ENCODE data around the gene MBL2.

MBL2 gene

DNA sequence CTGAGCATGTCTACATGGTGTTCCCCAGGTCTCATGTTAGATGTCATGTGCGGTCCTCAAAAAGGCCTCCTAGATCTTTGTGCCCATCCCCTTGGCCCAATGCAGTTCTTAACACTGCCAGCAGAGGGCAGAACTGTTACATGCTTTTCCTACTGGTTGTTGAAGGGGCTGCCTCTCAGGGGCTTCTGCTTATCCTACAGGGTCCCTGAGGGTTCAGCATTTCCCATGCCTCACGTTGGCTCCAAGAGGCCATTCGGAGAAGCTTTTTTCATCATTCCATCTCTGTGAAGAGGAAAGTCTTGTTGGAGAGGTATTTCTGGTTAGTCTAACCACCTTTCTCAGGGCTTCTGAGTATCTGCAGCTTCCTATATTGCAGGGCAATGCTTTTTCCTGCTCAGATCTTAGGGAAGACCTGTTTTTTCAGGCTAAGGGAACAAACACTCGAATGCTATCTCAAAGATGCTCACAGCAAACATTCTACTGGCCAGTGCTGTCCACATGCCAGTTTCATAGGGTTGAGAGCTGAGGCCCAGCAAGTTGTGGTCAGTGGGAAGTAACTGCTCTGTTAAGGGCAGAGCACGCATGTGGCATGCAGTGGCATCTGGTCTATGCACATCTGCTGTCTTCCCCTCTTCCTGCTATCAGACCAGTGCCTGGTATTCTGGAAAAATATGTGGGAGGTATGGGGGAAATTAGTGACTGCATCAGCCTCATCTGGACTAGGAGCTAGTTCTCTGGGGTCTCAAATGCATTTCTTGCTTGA lies 31.5 kb downstream of the MBL2 start:
- Histone ChIP-seq H3K4me3 (replicated peaks; ENCODE audit: insufficient read depth, low read length) (no peak overlapping the region), H3K27ac (replicated peaks) (no peak overlapping the region), H3K27me3 (ENCODE audit: insufficient read depth, poor library complexity, severe bottlenecking) (no peaks in the 10 kb centered on the region)
- TF ChIP-seq, protein P1, sequence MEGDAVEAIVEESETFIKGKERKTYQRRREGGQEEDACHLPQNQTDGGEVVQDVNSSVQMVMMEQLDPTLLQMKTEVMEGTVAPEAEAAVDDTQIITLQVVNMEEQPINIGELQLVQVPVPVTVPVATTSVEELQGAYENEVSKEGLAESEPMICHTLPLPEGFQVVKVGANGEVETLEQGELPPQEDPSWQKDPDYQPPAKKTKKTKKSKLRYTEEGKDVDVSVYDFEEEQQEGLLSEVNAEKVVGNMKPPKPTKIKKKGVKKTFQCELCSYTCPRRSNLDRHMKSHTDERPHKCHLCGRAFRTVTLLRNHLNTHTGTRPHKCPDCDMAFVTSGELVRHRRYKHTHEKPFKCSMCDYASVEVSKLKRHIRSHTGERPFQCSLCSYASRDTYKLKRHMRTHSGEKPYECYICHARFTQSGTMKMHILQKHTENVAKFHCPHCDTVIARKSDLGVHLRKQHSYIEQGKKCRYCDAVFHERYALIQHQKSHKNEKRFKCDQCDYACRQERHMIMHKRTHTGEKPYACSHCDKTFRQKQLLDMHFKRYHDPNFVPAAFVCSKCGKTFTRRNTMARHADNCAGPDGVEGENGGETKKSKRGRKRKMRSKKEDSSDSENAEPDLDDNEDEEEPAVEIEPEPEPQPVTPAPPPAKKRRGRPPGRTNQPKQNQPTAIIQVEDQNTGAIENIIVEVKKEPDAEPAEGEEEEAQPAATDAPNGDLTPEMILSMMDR (IDR thresholded peaks at IDR 0.05; ENCODE audit: insufficient read depth, low read length), result peak; percentile 96
- TF ChIP-seq GABPA (IDR thresholded peaks at IDR 0.05; ENCODE audit: low read depth), result no peak
- DNase-seq (ENCODE audit: low read depth in 1 of 2, low spot score in 1 of 2), result peak in 1 of 2 experiments; percentile 42

DNA sequence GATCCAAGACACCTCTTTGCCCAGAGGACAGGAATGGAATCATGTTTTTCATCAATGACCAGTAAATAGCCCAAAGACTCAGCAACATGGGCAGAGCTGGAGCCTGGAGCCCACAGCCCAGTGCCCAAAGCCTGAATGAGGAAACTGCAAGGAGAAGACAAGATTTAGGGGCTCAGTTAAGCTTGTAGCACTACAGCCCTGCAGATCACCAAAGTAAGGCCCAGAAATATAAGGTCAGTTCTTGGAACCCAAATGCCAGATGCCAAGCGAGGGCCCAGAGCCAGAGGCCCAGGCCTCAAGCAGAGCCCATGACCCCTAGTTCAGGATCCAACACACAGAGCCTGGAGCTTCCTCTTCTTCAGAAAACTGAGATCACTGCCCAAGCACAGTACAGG lies 32.4 kb downstream of the MBL2 start:
- TF ChIP-seq GABPA (IDR thresholded peaks at IDR 0.05; ENCODE audit: low read depth) (no peak), POLR2AphosphoS5 (IDR thresholded peaks at IDR 0.05; ENCODE audit: low read depth) (no peak), SPI1 (IDR thresholded peaks at IDR 0.05; ENCODE audit: borderline replicate concordance, low read depth) (no peak)
- TF ChIP-seq, protein P1 (IDR thresholded peaks at IDR 0.05; ENCODE audit: insufficient read depth, low read length), result no peak
- TF ChIP-seq, protein P2, sequence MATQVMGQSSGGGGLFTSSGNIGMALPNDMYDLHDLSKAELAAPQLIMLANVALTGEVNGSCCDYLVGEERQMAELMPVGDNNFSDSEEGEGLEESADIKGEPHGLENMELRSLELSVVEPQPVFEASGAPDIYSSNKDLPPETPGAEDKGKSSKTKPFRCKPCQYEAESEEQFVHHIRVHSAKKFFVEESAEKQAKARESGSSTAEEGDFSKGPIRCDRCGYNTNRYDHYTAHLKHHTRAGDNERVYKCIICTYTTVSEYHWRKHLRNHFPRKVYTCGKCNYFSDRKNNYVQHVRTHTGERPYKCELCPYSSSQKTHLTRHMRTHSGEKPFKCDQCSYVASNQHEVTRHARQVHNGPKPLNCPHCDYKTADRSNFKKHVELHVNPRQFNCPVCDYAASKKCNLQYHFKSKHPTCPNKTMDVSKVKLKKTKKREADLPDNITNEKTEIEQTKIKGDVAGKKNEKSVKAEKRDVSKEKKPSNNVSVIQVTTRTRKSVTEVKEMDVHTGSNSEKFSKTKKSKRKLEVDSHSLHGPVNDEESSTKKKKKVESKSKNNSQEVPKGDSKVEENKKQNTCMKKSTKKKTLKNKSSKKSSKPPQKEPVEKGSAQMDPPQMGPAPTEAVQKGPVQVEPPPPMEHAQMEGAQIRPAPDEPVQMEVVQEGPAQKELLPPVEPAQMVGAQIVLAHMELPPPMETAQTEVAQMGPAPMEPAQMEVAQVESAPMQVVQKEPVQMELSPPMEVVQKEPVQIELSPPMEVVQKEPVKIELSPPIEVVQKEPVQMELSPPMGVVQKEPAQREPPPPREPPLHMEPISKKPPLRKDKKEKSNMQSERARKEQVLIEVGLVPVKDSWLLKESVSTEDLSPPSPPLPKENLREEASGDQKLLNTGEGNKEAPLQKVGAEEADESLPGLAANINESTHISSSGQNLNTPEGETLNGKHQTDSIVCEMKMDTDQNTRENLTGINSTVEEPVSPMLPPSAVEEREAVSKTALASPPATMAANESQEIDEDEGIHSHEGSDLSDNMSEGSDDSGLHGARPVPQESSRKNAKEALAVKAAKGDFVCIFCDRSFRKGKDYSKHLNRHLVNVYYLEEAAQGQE (IDR thresholded peaks at IDR 0.05; ENCODE audit: insufficient replicate concordance, low read depth), result no peak
- no peaks in the 10 kb centered on the region for H3K27me3 ChIP-seq (ENCODE audit: insufficient read depth, poor library complexity, severe bottlenecking)
- no peak overlapping the region for H3K4me3 ChIP-seq (replicated peaks; ENCODE audit: insufficient read depth, low read length)
- DNase-seq (ENCODE audit: low read depth in 1 of 2, low spot score in 1 of 2), result no peak
- H3K27ac ChIP-seq (replicated peaks), result no peak overlapping the region

DNA sequence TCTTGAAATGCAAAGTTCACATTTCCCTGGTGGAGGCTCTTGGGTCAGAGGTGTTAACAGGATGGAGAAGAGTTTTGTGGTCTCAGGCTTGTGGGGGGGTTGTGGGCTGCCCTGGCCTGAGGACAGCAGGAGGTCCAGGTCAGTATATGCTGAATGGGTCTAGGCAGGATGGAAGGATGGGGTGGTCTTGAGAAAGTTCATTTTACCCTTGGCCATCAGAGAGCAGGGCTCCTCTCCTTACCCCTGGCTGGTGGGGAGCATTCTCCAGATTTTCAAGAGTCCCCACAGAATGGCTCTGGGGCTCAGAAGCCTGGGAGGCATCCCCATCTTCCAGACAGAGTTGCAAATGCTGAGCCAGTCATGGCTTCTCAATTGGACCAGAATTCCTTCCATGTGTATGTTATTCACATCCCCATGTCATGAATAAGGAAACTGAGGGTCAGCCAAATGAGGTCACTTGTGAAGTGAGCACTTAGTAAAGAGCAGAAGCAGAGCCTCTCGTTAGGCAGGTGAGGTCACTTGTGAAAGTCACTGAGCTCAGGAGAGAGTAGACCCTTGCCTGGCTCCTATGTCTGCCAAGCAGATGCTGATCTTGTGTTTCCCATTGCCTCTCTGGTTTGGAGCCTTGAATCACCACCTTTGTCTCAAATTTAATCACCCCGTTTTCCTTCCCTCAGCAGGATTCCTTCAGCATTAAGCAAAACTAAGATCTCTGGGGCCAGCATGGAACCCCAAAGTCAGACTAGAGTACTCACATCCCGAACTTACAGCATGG lies 33.0 kb downstream of the MBL2 start:
- no peak for DNase-seq (ENCODE audit: low read depth in 1 of 2, low spot score in 1 of 2)
- TF ChIP-seq, protein P2 (IDR thresholded peaks at IDR 0.05; ENCODE audit: insufficient replicate concordance, low read depth), result no peak
- TF ChIP-seq, protein P1 (IDR thresholded peaks at IDR 0.05; ENCODE audit: insufficient read depth, low read length), result no peak
- TF ChIP-seq POLR2AphosphoS5 (IDR thresholded peaks at IDR 0.05; ENCODE audit: low read depth) (no peak), SPI1 (IDR thresholded peaks at IDR 0.05; ENCODE audit: borderline replicate concordance, low read depth) (no peak), GABPA (IDR thresholded peaks at IDR 0.05; ENCODE audit: low read depth) (no peak)
- H3K27ac ChIP-seq (replicated peaks), result no peak overlapping the region
- no peak overlapping the region for H3K4me3 ChIP-seq (replicated peaks; ENCODE audit: insufficient read depth, low read length)
- no peaks in the 10 kb centered on the region for H3K27me3 ChIP-seq (ENCODE audit: insufficient read depth, poor library complexity, severe bottlenecking)
